GM18499 (cell line): ENCODE measurements around the gene USP27X.

Experiments
- ATAC-seq: cut with Tn5 transposase; IDR thresholded peaks from one replicate; pipeline ENCODE4 v1.9.1; 2021; ENCODE audit warnings: moderate number of reproducible peaks; ENCODE audit not compliant: insufficient read depth, unreplicated experiment

USP27X gene

GRCh38 chrX:49878834-49879655, at the start of gene USP27X:
Gene USP27X (plus strand): TSS chrX:49879484. CDS start chrX:49880308, 824 bp downstream.
- ATAC-seq: no peak

DNA sequence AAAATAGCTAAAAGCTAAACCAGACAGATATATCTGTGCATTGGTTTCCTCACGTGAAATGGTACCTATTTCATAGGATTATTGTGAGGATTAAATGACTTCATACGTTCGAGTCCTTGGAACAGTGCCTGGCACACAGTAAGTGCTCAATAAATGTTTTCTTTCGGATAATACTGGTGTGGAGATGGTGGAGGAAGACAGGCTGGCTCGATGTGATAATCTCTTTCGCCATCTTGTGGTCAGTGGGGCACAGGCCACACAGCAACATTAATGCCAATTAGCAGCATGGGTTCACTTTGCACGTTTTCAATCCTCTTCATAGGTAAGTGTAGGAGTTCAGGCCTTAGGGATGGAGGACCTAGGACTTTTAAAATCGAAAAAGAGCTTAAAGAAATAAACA, 40.9 kb upstream of the USP27X start:
- no peak for ATAC-seq

DNA sequence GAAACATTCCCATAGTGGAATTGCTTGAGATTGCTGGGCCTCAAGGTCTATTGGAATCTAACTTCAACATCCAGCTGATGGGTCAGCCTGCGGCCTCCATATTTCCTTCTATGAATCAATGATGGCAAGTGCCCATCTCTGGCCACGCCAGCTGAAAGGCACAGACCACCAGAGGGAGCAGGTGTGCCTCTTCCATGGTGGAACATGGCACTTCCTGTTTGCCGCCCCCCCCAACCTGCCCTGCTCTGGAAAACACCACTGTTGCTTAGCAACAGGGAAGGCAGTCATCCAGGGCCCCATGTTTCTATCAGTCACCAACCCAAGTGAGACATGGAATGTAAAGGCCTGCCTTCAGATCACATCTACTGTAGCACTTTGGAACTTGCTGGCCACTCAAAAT, 38.6 kb upstream of the USP27X start:
- no peak for ATAC-seq

GRCh38 chrX:49842621-49843020, 36.7 kb upstream of the USP27X start:
- ATAC-seq: no peak

- no peak for ATAC-seq
Measured at GRCh38 chrX:49844611-49845010, 34.7 kb upstream of the USP27X start.

DNA sequence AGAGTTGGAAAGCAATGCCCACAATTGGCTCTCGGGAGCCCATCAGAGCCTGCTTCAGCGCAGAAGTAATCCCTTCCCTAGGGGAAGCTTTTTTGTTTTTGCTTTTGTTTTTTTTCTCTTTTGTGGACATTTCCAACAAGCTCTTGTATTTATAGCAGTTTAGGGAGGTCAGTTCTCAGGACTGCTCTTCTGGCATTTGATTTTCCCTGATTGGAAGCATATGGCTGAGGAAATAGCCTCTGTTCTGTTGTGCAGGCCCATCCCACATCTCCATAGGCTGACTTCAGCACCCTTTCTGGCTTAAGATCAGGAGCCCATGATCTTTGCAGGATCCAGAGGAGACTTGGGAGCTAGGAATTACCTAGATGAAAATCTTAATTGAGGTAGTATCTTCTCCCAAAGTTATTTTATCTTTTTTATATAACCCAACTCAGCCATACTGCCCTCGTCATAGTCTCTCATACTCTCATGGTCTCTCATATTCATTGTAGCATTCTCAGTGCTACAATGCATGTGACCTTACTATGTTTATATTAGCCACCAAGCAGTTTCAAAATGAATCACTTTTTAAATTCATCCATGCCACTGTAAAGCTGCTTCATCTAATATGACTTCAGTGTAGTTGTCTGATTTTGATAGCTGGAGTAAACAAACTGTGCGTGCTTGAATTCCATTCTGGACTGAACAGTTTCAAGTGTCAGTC, 33.4 kb upstream of the USP27X start:
- ATAC-seq: no peak

DNA sequence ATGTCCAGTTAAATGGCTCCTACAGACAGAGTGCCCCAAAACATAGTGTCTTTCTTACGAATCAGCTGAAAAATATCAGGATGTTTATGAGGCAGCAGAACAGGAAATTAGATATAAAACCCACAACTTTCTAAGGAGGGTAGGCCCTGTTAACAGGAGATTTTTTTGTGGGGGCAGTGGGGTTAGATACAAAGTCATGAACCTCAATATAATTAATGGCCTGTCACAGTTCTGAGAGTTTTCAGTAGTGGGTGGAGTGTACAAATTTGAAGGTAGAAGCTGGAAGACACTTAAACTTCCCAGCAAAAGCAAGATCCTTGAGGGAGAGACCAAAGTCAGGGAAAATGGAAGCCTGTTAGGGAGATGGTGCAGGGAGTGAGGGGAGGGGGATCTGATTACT, 32.8 kb upstream of the USP27X start:
- ATAC-seq: no peak

DNA sequence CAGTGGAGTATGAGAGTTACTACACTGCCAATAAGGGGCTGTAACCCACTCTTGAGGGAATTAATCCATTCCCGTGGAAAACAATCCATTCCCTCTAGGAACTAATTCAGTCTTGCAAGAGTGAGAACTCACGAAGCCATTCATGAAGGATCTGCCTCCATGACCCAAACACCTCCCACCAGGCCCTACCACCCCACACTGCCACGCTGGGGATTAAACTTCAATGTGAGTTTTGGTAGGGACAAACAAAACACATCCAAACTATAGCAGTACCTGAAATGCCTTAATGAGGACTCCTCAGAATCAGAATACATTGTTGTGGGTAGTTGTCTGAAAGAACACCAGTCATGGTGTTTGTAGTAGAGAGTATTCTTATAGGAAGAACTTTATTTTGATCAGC, 31.0 kb upstream of the USP27X start:
- no peak for ATAC-seq

GRCh38 chrX:49850028-49850427, 29.3 kb upstream of the USP27X start:
- no peak for ATAC-seq

GRCh38 chrX:49853661-49854060, 25.6 kb upstream of the USP27X start:
- ATAC-seq: no peak

DNA sequence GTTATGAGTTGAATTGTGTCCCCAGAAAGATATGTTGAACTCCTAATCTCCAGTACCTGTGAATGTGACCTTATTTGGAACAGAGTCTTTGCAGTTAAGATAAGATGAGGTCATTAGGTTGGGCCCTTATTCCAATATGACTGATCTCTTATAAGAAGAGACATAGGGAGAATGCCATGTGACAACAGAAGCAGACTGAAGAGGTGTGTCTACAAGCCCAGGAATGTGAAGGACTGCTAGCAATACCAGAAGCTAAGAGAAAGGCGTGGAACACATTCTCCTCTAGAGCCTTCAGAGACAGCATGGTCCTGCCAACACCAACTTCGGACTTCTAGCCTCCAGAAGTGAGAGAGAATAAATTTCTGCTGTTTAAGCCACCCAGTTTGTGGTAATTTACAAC, 22.5 kb upstream of the USP27X start:
- no peak for ATAC-seq

- ATAC-seq: no peak
Measured at GRCh38 chrX:49858341-49858740, 20.9 kb upstream of the USP27X start.

DNA sequence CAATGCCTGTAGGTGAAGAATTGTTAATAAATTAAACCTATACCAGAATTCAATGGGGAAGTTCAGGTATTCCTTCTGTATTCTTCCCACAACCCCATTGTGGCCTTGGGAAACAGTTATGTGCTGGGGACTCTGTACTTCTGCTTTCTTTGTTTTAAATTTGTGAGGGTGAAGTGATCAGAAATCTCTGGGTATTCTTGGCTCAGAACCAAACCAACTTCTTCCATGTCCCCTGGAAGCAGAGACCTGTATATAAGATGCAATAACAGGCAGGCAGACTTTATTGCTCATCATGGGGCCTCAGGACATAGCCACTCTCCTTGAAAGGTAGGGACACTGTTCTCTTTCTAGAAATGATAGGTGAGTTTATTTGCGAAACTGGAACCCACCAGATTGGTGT, 19.8 kb upstream of the USP27X start:
- no peak for ATAC-seq

- ATAC-seq: no peak
Measured at GRCh38 chrX:49860867-49861535, 18.3 kb upstream of the USP27X start.

DNA sequence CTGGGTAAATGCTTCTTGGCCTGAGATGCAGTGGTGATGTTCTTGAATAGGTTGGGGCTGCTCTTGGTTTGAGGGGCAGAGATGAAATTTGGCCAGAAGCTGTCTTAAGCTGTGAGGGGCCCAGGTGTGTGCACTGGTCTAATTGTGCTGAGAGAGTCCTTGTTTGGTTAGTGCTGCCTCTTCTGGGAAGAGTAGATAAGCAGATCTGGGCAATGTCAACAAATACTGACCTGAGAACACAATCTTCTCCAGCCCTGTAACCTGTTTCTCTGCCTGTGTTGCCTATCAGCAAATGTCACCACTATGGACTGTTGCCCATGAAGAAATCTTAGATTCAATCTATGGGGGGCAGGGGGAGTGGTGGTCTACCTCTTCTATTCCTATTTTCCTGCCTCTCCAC, 17.2 kb upstream of the USP27X start:
- no peak for ATAC-seq

DNA sequence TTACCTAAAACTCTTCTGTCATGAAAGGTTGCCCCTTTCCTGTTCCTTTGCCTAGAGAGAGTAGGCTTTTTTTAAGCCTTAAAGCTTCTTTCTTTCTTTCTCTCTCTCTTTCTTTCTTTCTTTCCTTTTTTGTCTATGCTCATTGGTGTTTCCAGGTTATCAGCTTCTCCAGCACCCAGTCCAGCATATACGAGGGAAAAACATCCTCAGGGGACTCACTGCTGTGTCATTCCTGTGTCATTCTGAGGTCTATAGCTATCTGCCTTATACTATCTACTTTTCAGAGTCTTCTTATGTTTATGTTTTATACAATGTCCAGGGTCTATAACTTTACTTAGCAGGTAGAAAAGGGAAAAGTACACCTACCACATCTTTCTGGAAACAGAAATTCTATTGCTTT, 10.5 kb upstream of the USP27X start:
- no peak for ATAC-seq

- no peak for ATAC-seq
Measured at GRCh38 chrX:49876750-49877149, 2.5 kb upstream of the USP27X start.

DNA sequence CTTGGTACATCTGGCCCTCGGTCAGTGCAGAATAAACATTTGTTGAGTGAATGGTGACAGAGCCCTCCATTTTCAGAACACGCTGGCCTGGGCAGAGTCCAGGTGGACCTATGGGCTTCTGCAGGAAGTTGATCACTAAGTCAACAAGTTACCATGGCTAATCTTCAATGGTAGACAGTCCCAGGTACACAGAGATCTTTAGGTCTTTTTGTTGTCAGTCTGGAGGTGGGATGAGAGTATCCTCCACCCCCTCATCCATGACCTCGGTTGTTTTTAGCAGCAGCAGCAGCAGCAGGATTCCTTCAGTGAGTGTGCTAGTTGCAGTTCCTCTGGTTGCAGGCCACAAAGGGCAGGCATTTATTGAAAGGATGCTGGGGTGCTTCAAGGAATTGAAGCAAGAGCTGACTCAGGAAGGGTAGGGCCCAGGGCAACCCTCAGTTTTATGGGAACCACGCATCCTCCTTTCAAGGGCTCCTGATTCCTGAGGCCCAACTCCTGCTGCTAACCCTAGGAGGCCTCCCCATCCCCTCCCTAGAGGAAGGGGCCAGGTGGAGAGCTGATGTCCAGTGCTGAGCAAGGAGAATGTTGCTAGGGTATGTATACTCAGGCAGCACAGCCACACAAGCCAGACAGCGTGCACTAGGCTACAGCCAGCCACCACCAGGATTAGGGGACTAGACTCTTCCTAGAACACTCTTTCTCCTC, 1.7 kb upstream of the USP27X start:
- no peak for ATAC-seq

- ATAC-seq: no peak
Measured at GRCh38 chrX:49878128-49878833, 1.0 kb upstream of the USP27X start.

- ATAC-seq: no peak
Measured at GRCh38 chrX:49879656-49880277, 483 bp downstream of the USP27X start.
